A549 treated with CpdA at 1 μM for 4 hours (cell line): ENCODE results near the gene FBXO5. TPM values are rescaled to one million over a fixed set of nuclear protein-coding genes. Genes with fewer than 3 reads are reported as not detected.

Experiments
- total RNA-seq: library from RNA; stranded (reverse); fragments of 200-300 nt; extraction: Qiagen RNA extraction; gene quantifications from 5 replicates; pipeline ENCODE4 v1.2.3, GENCODE V29; 2022; ENCODE audit warnings: low read depth

The FBXO5 gene
- total RNA-seq, result 18.4 to 22.9 TPM (median 20.9 TPM) in 5 replicates

DNA sequence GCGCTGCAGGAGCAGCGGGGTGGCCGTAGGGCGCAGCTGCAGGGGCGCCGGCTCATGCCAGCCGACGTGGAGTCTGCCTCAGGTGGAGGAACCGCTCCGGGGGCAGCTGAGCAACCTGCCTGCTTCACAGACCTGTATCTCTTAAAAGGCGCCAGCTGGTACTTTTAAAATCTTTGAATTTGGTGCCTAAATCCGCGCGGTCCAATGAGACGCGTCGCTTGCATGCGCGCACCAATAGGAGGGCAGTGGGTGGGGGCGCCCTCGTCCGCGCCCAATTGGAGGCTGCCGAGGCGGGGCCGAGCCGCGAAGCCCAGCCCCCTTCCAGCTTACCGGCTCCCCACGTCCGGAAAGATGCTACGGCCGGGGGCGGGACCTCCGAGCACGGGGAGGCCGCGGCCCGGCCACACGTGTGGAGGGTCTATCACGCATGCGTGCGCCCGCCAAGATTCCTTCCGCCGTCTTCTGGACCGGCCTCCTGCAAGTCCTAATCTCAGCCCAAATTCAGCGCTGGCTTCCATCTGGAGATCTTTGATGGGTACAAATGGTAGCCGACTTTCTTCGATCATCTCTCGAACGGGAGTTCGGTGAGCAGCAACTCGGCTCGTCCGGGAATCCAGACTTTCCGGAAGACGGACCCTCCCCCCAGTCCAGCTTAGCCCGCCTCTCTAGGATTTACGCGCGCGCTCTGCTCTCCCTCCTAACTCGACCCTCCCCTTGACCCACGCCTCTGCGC is at the start of gene FBXO5:
Gene FBXO5 (minus strand): TSS at position 138 of the 733 bp plus-strand sequence. CDS start 82 bp downstream, at position 56.

GRCh38 chr6:153002613-153003365 is 19.9 kb upstream of the FBXO5 start, which contains the start of gene MTRF1L:
TSS of gene MTRF1L (minus strand) at chr6:153002709. CDS start at chr6:153002685, 24 bp downstream.

Other genes with a start within 250 kb of the FBXO5 start
- gene VIP, start 232.2 kb downstream of the FBXO5 start, total RNA-seq, result not detected in 5 replicates
- gene MTRF1L, start 19.7 kb upstream of the FBXO5 start, total RNA-seq, result 14.7 to 16.3 TPM (median 15.6 TPM) in 5 replicates
- gene RGS17, start 148.2 kb upstream of the FBXO5 start, total RNA-seq, result 5.8 to 7.0 TPM (median 6.4 TPM) in 5 replicates